HepG2 (cell line): ENCODE measurements around the gene ARRDC4. TPM values are rescaled to one million over a fixed set of nuclear protein-coding genes. Genes with fewer than 3 reads are reported as not detected.

Experiments used
- CEBPZ ChIP-seq: IDR thresholded peaks from 2 replicates; pipeline ENCODE4 v1.6.1; 2012; ENCODE audit warnings: low read length, improper control_type of control experiment
- SMAD1 ChIP-seq: sonication (generic); formaldehyde crosslinking; IDR thresholded peaks from 2 replicates; pipeline ENCODE4 v1.4.0; 2020; ENCODE audit warnings: missing genetic modification reagents, low read depth, mild to moderate bottlenecking, borderline replicate concordance
- SOX13 ChIP-seq, 3 experiments: fragments of 450-650 bp in 1 of 3; sonication (generic) in 1 of 3; formaldehyde crosslinking in 1 of 3; IDR thresholded peaks in 2 of 3; conservative IDR thresholded peaks in 1 of 3; 2 replicates each; pipeline versions ENCODE4 v1.5.0 to v1.6.1; 2016 to 2020; ENCODE audit warnings: antibody characterized with exemption in 1 of 3, mild to moderate bottlenecking in 1 of 3, missing compliant biosample characterization in 1 of 3, missing genetic modification reagents in 1 of 3, moderate library complexity in 1 of 3
- SRSF9 ChIP-seq: fragments of 200-400 bp; formaldehyde crosslinking; IDR thresholded peaks from 2 replicates; pipeline ENCODE4 v1.6.1; 2018; ENCODE audit warnings: borderline replicate concordance, mild to moderate bottlenecking, low read depth, low read length; ENCODE audit not compliant: insufficient read depth, poor library complexity, severe bottlenecking
- THAP7 ChIP-seq: sonication (generic); formaldehyde crosslinking; IDR thresholded peaks from 2 replicates; pipeline ENCODE4 v1.8.1; 2023; ENCODE audit warnings: mild to moderate bottlenecking, missing genetic modification reagents
- ZBTB37 ChIP-seq: sonication (generic); formaldehyde crosslinking; IDR thresholded peaks from 2 replicates; pipeline ENCODE4 v1.4.0; 2020; ENCODE audit warnings: mild to moderate bottlenecking, missing genetic modification reagents
- polyA plus RNA-seq, 8 experiments: library from polyadenylated mRNA; depleted of rRNA in 3 of 8; stranded (reverse) in 7 of 8; unstranded in 1 of 8; fragments of >200 nt; fragmentation: Illumina TruSeq in 4 of 8; extraction: Trizol in 4 of 8; gene quantifications; 2 replicates each; pipeline versions ENCODE4 v1.2.1 to v1.2.3, GENCODE V29; 2011 to 2016; ENCODE audit warnings: low read depth in 4 of 8, missing spikeins in 1 of 8, mixed read lengths in 1 of 8; ENCODE audit not compliant: insufficient read depth in 1 of 8
- total RNA-seq, 5 experiments: library from RNA; depleted of rRNA; stranded (reverse); fragments of >200 nt; fragmentation: Illumina TruSeq; extraction: Trizol; gene quantifications; 2 replicates each; pipeline ENCODE4 v1.2.3, GENCODE V29; 2016; ENCODE audit warnings: low read depth in 1 of 5

The ARRDC4 gene
- total and polyA plus RNA-seq, 2 of the 13 experiments (the other 11 are each of a cell fraction or from before 2014, with no cell fraction given) = 1.5 to 2.5 TPM

- TF ChIP-seq SRSF9 (no peak), CEBPZ (no peak), ZBTB37 (CRISPR knock-in tag) (no peak), THAP7 (no peak), SOX13 (IDR thresholded peaks at IDR 0.05) (no peak), SOX13 (CRISPR knock-in tag; conservative IDR thresholded peaks at IDR 0.05 in 1 of 2, IDR thresholded peaks at IDR 0.05 in 1 of 2) (no peak), SMAD1 (CRISPR knock-in tag) (no peak)
Measured at GRCh38 chr15:97976766-97977503, 16.4 kb downstream of the ARRDC4 start (continued).
